Panc1 (cell line): ENCODE results near the gene CEL.

Experiments used
- CTCF ChIP-seq: fragments of 450-650 bp; IDR thresholded peaks from 2 replicates; pipeline ENCODE4 v1.5.1; 2017; ENCODE audit warnings: mild to moderate bottlenecking
- POLR2AphosphoS5 ChIP-seq: IDR thresholded peaks from 2 replicates; pipeline ENCODE4 v1.6.1; 2012; ENCODE audit warnings: mild to moderate bottlenecking, low read depth, low read length, moderate library complexity
- REST ChIP-seq, 2 experiments: IDR thresholded peaks; 2 replicates each; pipeline ENCODE4 v1.6.1; 2011 to 2012; ENCODE audit warnings: low read depth in 2 of 2, control low read depth in 1 of 2, low read length in 1 of 2, mild to moderate bottlenecking in 1 of 2, moderate library complexity in 1 of 2; ENCODE audit not compliant: insufficient read depth in 1 of 2
- SIN3A ChIP-seq: IDR thresholded peaks from 2 replicates; pipeline ENCODE4 v1.6.1; 2012; ENCODE audit warnings: low read depth, mild to moderate bottlenecking, low read length, moderate library complexity, borderline replicate concordance; ENCODE audit not compliant: insufficient read depth
- TCF7L2 ChIP-seq: IDR thresholded peaks from 2 replicates; pipeline ENCODE4 v1.6.1; 2011; ENCODE audit warnings: mild to moderate bottlenecking, low read depth, low read length, inconsistent platforms

- TF ChIP-seq CTCF (no peak), TCF7L2 (no peak), POLR2AphosphoS5 (no peak), SIN3A (no peak), REST (IDR thresholded peaks at IDR 0.05; ENCODE audit: insufficient read depth in 1 of 2, low read depth in 2 of 2, low read length in 1 of 2) (no peak)
Measured at GRCh38 chr9:133059623-133060022, 2.2 kb upstream of the CEL start.
